D721Med (cell line): ENCODE data around the gene ABHD8.

Experiments
- DNase-seq: peaks from one replicate; pipeline ENCODE4 v3.0.0; 2011; ENCODE audit warnings: low spot score; ENCODE audit not compliant: insufficient read length
- FAIRE-seq: peaks from 2 replicates; lab custom pipeline; 2011; peaks lifted over from hg19 to GRCh38; lab: Jason Lieb, UNC
- TF ChIP-seq, protein P1 (sequence below): IDR thresholded peaks from 2 replicates; pipeline ENCODE4 v1.5.1; 2012; ENCODE audit warnings: mild to moderate bottlenecking, control low read depth; ENCODE audit not compliant: insufficient read depth; ENCODE audit errors: missing control alignments

ABHD8 gene

GRCh38 chr19:17260842-17261325 lies 42.3 kb downstream of the ABHD8 start:
- FAIRE-seq (no peak), DNase-seq (peak; percentile 65)
- TF ChIP-seq, protein P1, sequence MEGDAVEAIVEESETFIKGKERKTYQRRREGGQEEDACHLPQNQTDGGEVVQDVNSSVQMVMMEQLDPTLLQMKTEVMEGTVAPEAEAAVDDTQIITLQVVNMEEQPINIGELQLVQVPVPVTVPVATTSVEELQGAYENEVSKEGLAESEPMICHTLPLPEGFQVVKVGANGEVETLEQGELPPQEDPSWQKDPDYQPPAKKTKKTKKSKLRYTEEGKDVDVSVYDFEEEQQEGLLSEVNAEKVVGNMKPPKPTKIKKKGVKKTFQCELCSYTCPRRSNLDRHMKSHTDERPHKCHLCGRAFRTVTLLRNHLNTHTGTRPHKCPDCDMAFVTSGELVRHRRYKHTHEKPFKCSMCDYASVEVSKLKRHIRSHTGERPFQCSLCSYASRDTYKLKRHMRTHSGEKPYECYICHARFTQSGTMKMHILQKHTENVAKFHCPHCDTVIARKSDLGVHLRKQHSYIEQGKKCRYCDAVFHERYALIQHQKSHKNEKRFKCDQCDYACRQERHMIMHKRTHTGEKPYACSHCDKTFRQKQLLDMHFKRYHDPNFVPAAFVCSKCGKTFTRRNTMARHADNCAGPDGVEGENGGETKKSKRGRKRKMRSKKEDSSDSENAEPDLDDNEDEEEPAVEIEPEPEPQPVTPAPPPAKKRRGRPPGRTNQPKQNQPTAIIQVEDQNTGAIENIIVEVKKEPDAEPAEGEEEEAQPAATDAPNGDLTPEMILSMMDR = peak; percentile 92

DNA sequence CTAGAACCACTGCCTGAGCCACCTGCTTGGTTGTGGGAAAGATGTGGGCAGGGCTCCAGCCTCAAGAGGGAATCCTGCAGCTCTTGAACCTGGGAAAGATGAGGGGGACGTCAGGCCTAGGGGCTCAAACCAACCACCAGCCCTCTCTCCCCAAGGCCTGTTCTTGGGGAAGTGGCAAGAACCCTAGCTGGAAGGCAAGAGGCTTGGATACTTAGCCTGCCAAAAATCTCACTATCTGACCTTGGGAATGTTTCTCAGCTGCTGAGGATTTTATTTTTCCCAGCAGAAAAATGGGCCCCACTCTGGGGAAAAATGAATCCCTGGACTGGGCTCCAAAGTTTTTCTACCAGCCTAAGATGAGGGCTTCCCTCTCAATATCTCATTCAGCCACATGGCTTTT lies 43.3 kb downstream of the ABHD8 start:
- FAIRE-seq (no peak), DNase-seq (no peak)
- TF ChIP-seq, protein P1 = no peak

GRCh38 chr19:17259118-17259780 lies 44.0 kb downstream of the ABHD8 start:
- TF ChIP-seq, protein P1 = no peak
- no peak for DNase-seq
- FAIRE-seq = no peak

DNA sequence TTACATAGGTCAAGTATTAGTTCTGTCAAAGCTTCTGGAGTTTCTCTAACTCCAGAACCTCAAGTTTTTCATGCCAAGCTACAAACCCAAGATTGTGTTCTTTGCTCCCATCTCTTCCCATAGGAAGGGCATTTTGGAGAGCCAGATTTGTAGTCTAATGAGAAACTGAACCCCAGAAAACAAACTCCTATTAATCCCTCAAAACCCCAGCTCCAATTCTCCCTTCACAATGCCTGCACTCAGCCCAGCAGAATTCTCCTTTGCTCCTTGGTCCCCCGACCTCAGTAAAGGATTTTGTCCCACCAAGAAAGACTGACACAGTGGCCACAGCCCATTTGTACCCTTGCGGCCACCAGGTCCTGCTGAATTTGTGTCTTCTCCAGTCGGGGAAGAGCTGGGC lies 47.1 kb downstream of the ABHD8 start:
- FAIRE-seq = no peak
- TF ChIP-seq, protein P1 = no peak
- no peak for DNase-seq

- FAIRE-seq (no peak), DNase-seq (no peak)
- TF ChIP-seq, protein P1 = no peak
Observed at GRCh38 chr19:17255150-17255621, 48.0 kb downstream of the ABHD8 start.

DNA sequence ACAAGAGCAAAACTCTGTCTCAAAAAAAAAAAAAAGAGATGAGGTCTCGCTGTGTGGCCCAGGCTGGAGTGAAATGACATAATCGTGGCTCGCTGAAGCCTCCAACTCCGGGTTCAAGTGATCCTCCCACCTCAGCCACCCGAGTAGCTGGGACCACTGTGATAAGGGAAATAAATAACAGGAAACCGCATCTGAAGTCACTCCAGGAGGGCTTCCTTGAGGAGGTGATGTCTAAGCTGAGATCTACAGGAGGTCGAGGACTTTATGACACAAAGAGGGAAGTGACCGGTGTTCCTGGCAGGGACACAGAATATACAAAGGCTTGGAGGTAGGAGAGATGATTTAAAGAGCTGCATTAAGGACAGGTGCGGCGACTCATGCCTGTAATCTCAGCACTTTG lies 48.6 kb downstream of the ABHD8 start:
- FAIRE-seq (no peak), DNase-seq (no peak)
- TF ChIP-seq, protein P1 = no peak

- DNase-seq (no peak), FAIRE-seq (no peak)
- TF ChIP-seq, protein P1 = no peak
Observed at GRCh38 chr19:17249887-17250548, 53.2 kb downstream of the ABHD8 start.
